ENCODE data around the gene HDAC4. TPM values are rescaled to one million over a fixed set of nuclear protein-coding genes. Genes with fewer than 3 reads are reported as not detected.

The HDAC4 gene
- total RNA-seq, 6 experiments from 2014 or later, result 7.4 to 13.0 (median 9.5) TPM

GRCh38 chr2:239101071-239101470 is 299.7 kb downstream of the HDAC4 start:
- TF ChIP-seq CTCF (IDR thresholded peaks at IDR 0.05), result no peak
- H3K4me1 Mint-ChIP-seq (ENCODE audit: low read depth), result no peaks in the 10 kb centered on the region
- H3K36me3 Mint-ChIP-seq (ENCODE audit: low read depth), result no peaks in the 10 kb centered on the region
- H3K27me3 Mint-ChIP-seq (ENCODE audit: insufficient read depth), result no peaks in the 10 kb centered on the region; the same call in 1 of the 2 replicates
- DNase-seq, result no peak
- no peaks in the 10 kb centered on the region for H3K9me3 Mint-ChIP-seq
- no peak overlapping the region for H3K4me3 Mint-ChIP-seq
- no peak overlapping the region for H3K27ac Mint-ChIP-seq

GRCh38 chr2:239099474-239099873 is 301.3 kb downstream of the HDAC4 start:
- Mint-ChIP-seq H3K36me3 (ENCODE audit: low read depth) (no peaks in the 10 kb centered on the region), H3K27ac (no peak overlapping the region), H3K9me3 (no peaks in the 10 kb centered on the region), H3K4me1 (ENCODE audit: low read depth) (no peaks in the 10 kb centered on the region), H3K27me3 (ENCODE audit: insufficient read depth) (no peaks in the 10 kb centered on the region; the same call in 1 of the 2 replicates), H3K4me3 (no peak overlapping the region)
- DNase-seq, result no peak
- TF ChIP-seq CTCF (IDR thresholded peaks at IDR 0.05), result no peak

DNA sequence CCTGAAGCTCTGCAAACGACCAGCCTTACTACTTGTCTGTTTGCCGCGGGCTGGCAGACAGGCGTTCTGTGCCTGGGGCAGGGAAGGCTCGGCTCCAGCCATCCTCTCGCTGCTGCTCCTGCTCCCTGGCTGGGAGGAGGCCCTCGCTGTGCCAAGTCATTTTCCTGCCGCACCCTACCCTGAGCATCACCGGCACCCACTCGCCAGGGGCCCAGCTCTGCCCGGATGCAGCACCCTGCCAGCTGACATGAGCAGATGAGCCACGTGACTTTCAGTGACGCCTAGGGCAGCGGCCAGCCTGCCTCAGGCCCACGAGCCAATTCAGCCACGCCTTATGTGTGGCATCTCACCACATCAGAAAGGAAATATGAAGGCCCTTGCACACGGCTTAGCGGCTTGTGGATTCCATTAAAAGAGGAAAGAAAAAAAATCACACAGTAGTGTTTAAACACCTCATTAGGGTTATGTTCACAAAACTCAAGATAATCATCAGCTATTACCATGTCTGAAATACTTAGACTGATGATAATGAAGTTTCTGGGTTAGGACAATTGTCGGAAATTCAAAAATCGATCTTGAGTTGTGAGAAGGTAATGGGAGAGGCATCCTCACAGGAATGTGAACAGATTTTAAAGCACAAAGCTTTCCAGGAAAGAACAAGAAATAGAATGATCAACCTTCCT is 302.4 kb downstream of the HDAC4 start:
- no peaks in the 10 kb centered on the region for H3K4me1 Mint-ChIP-seq (ENCODE audit: low read depth)
- DNase-seq, result no peak
- no peak overlapping the region for H3K4me3 Mint-ChIP-seq
- no peak overlapping the region for H3K27ac Mint-ChIP-seq
- TF ChIP-seq CTCF (IDR thresholded peaks at IDR 0.05), result no peak
- H3K36me3 Mint-ChIP-seq (ENCODE audit: low read depth), result no peaks in the 10 kb centered on the region
- peaks cover 2% of the 10 kb centered on the region; the same call in 1 of the 2 replicates for H3K27me3 Mint-ChIP-seq (ENCODE audit: insufficient read depth)
- no peaks in the 10 kb centered on the region for H3K9me3 Mint-ChIP-seq

GRCh38 chr2:239097428-239097696 is 303.5 kb downstream of the HDAC4 start:
- TF ChIP-seq CTCF (IDR thresholded peaks at IDR 0.05), result no peak
- H3K4me1 Mint-ChIP-seq (ENCODE audit: low read depth), result no peaks in the 10 kb centered on the region
- no peak overlapping the region for H3K4me3 Mint-ChIP-seq
- no peak for DNase-seq
- H3K36me3 Mint-ChIP-seq (ENCODE audit: low read depth), result no peaks in the 10 kb centered on the region
- no peaks in the 10 kb centered on the region for H3K9me3 Mint-ChIP-seq
- H3K27ac Mint-ChIP-seq, result no peak overlapping the region
- peaks cover 2% of the 10 kb centered on the region; the same call in 1 of the 2 replicates for H3K27me3 Mint-ChIP-seq (ENCODE audit: insufficient read depth)

GRCh38 chr2:239096676-239097427 is 304.0 kb downstream of the HDAC4 start:
- TF ChIP-seq CTCF (IDR thresholded peaks at IDR 0.05), result no peak
- Mint-ChIP-seq H3K27ac (no peak overlapping the region), H3K4me3 (no peak overlapping the region), H3K36me3 (ENCODE audit: low read depth) (no peaks in the 10 kb centered on the region), H3K4me1 (ENCODE audit: low read depth) (no peaks in the 10 kb centered on the region), H3K9me3 (no peaks in the 10 kb centered on the region), H3K27me3 (ENCODE audit: insufficient read depth) (peaks cover 3% of the 10 kb centered on the region)
- no peak for DNase-seq
